HEK293 (cell line): ENCODE results near the gene CGB2.

Experiments
- CTCF ChIP-seq: fragments of 450-650 bp; formaldehyde crosslinking; IDR thresholded peaks from 2 replicates; pipeline ENCODE4 v1.5.1; 2016; ENCODE audit warnings: missing biosample characterization, missing genetic modification characterization
- ZNF223 ChIP-seq: fragments of 450-650 bp; formaldehyde crosslinking; IDR thresholded peaks from 2 replicates; pipeline ENCODE4 v1.5.1; 2016; ENCODE audit warnings: missing biosample characterization, missing genetic modification characterization
- ZSCAN30 ChIP-seq: fragments of 450-650 bp; IDR thresholded peaks from 2 replicates; pipeline ENCODE4 v1.5.1; 2018; ENCODE audit warnings: missing biosample characterization, mild to moderate bottlenecking, missing genetic modification characterization, moderate library complexity

GRCh38 chr19:49009828-49010227 lies 21.9 kb upstream of the CGB2 start:
- TF ChIP-seq ZNF223 (tag by site-specific recombination), result no peak
- no peak for TF ChIP-seq CTCF
- no peak for TF ChIP-seq ZSCAN30
